Endothelial cell of umbilical vein (primary cell): ENCODE data around the gene BRI3BP.

Source experiments
- EZH2 ChIP-seq: IDR thresholded peaks from 2 replicates; pipeline ENCODE4 v1.6.1; 2012; ENCODE audit warnings: borderline replicate concordance, low read depth, mild to moderate bottlenecking, moderate library complexity, low read length, inconsistent platforms; ENCODE audit not compliant: severe bottlenecking
- FOS ChIP-seq: IDR thresholded peaks from 2 replicates; pipeline ENCODE4 v1.6.1; 2011; ENCODE audit warnings: mild to moderate bottlenecking, low read length, moderate library complexity, borderline replicate concordance; ENCODE audit not compliant: insufficient read depth
- GATA2 ChIP-seq: IDR thresholded peaks from 2 replicates; pipeline ENCODE4 v1.7.0; 2011; ENCODE audit warnings: low read depth, mild to moderate bottlenecking, moderate library complexity, mixed read lengths, low read length; ENCODE audit not compliant: insufficient read length, insufficient read depth
- JUN ChIP-seq: IDR thresholded peaks from 2 replicates; pipeline ENCODE4 v1.6.1; 2011; ENCODE audit warnings: borderline replicate concordance, low read depth; ENCODE audit not compliant: insufficient read length, insufficient read depth
- MYC ChIP-seq: IDR thresholded peaks from one replicate; pipeline ENCODE4 v1.6.1; 2011; ENCODE audit warnings: mild to moderate bottlenecking, low read depth, low read length
- POLR2A ChIP-seq: IDR thresholded peaks from 2 replicates; pipeline ENCODE4 v1.6.1; 2012; ENCODE audit warnings: low read depth, mild to moderate bottlenecking, control low read depth, low read length
- POLR2AphosphoS5 ChIP-seq: IDR thresholded peaks from 2 replicates; pipeline ENCODE4 v1.6.1; 2012; ENCODE audit warnings: low read depth, mild to moderate bottlenecking, control low read depth, low read length, moderate library complexity; ENCODE audit not compliant: insufficient read depth
- TF ChIP-seq, protein P1 (sequence below), 2 donors: IDR thresholded peaks; 1 replicate in 1 of 2; 2 replicates in 1 of 2; pipeline ENCODE4 v1.5.1; 2011; ENCODE audit warnings: low read length in 2 of 2, mild to moderate bottlenecking in 2 of 2, moderate library complexity in 2 of 2, control low read depth in 1 of 2, inconsistent platforms in 1 of 2, low read depth in 1 of 2; ENCODE audit not compliant: insufficient read depth in 1 of 2; ENCODE audit errors: extremely low read depth in 1 of 2
- TF ChIP-seq, protein P2 (sequence below): IDR thresholded peaks from 2 replicates; pipeline ENCODE4 v1.6.1; 2011; ENCODE audit not compliant: insufficient read depth, insufficient read length

DNA sequence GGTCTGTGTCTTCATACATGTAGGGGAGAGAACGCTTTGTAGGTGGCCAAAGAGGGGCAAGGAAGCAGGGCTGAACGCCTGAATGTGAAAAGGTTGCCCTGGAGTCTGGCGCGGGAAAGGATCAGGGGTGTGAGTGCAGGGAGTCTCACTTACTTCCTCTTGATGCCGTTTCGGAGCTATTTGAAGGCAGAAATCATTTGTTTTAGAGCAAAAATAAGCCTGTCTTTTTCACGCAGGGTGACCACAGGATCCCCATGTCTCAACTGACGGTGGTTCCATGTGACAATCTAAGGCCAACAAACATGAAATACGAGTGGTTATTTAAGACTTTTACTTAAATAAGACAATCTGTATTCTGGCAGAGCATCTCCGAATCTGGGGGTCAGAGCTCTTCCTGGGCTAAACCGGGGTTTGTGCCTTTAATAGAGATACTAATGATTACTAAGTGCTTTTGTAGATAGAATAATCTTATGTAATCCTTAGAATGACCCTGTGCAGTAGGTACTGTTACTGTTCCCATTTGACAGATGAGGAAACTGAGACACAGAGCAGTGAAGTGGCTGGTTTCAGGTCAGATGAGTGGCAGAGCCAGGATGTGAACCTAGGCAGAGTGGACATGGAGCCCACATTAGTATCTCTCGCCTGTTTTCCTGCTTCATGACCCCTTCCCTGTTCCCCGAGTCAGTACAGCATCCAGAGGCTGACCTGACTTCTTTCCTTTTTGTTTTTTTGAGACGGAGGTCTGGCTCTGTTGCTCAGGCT, 1.9 kb downstream of the BRI3BP start:
- TF ChIP-seq, protein P1, sequence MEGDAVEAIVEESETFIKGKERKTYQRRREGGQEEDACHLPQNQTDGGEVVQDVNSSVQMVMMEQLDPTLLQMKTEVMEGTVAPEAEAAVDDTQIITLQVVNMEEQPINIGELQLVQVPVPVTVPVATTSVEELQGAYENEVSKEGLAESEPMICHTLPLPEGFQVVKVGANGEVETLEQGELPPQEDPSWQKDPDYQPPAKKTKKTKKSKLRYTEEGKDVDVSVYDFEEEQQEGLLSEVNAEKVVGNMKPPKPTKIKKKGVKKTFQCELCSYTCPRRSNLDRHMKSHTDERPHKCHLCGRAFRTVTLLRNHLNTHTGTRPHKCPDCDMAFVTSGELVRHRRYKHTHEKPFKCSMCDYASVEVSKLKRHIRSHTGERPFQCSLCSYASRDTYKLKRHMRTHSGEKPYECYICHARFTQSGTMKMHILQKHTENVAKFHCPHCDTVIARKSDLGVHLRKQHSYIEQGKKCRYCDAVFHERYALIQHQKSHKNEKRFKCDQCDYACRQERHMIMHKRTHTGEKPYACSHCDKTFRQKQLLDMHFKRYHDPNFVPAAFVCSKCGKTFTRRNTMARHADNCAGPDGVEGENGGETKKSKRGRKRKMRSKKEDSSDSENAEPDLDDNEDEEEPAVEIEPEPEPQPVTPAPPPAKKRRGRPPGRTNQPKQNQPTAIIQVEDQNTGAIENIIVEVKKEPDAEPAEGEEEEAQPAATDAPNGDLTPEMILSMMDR (IDR thresholded peaks at IDR 0.05; ENCODE audit: extremely low read depth in 1 of 2, insufficient read depth in 1 of 2, low read depth in 1 of 2, low read length in 2 of 2) = no peak
- TF ChIP-seq POLR2A = no peak
- TF ChIP-seq, protein P2, sequence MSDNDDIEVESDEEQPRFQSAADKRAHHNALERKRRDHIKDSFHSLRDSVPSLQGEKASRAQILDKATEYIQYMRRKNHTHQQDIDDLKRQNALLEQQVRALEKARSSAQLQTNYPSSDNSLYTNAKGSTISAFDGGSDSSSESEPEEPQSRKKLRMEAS = no peak
- TF ChIP-seq EZH2 = no peak
- no peak for TF ChIP-seq POLR2AphosphoS5
- no peak for TF ChIP-seq FOS
- no peak for TF ChIP-seq GATA2
- TF ChIP-seq MYC = no peak
- no peak for TF ChIP-seq JUN
